Measurements from ENCODE around the gene PDCL2.

GRCh38 chr4:55600640-55601039 lies 8.6 kb upstream of the PDCL2 start:
- TF ChIP-seq CTCF (IDR thresholded peaks at IDR 0.05; ENCODE audit: low read length) (no peak), EZH2phosphoT487 (IDR thresholded peaks at IDR 0.05; ENCODE audit: low read length) (no peak), EZH2 (optimal IDR thresholded peaks at IDR 0.05; ENCODE audit: low read depth, low read length) (no peak)
